Measurements from ENCODE around the gene NR6A1.

The NR6A1 gene

GRCh38 chr9:124558777-124559470 lies 212.2 kb downstream of the NR6A1 start:
- TF ChIP-seq CTCF (IDR thresholded peaks at IDR 0.05; ENCODE audit: control insufficient read depth, insufficient read depth, low read depth, low read length, missing control alignments) = no peak
- DNase-seq (ENCODE audit: low read depth) = no peak
- no peak overlapping the region for H3K4me3 ChIP-seq (ENCODE audit: control insufficient read depth, low read depth, low read length)

- H3K4me3 ChIP-seq (ENCODE audit: control insufficient read depth, low read depth, low read length) = no peak overlapping the region
- DNase-seq (ENCODE audit: low read depth) = no peak
- no peak for TF ChIP-seq CTCF (IDR thresholded peaks at IDR 0.05; ENCODE audit: control insufficient read depth, insufficient read depth, low read depth, low read length, missing control alignments)
Observed at GRCh38 chr9:124557895-124558294, 213.2 kb downstream of the NR6A1 start.

- no peak for DNase-seq (ENCODE audit: low read depth)
- no peak overlapping the region for H3K4me3 ChIP-seq (ENCODE audit: control insufficient read depth, low read depth, low read length)
- TF ChIP-seq CTCF (IDR thresholded peaks at IDR 0.05; ENCODE audit: control insufficient read depth, insufficient read depth, low read depth, low read length, missing control alignments) = no peak
Observed at GRCh38 chr9:124555043-124555442, 216.1 kb downstream of the NR6A1 start.

GRCh38 chr9:124553738-124554137 lies 217.4 kb downstream of the NR6A1 start:
- no peak overlapping the region for H3K4me3 ChIP-seq (ENCODE audit: control insufficient read depth, low read depth, low read length)
- no peak for TF ChIP-seq CTCF (IDR thresholded peaks at IDR 0.05; ENCODE audit: control insufficient read depth, insufficient read depth, low read depth, low read length, missing control alignments)
- DNase-seq (ENCODE audit: low read depth) = peak; percentile 52

DNA sequence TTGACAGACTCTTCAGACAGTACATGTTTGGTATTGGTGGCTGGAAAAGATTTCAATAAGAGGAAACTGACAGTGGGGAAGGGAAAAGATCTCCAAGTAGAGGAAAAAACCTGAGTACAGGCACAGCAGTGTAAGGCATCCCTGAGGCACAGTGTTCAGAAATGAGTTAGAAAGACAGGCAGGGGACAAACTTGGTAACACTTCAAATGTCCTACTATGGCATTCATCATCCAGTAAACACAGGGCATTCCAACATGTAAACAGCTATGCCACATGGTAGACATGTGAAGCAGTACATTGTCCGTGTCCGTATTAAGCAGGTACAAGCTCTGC lies 218.9 kb downstream of the NR6A1 start:
- TF ChIP-seq CTCF (IDR thresholded peaks at IDR 0.05; ENCODE audit: control insufficient read depth, insufficient read depth, low read depth, low read length, missing control alignments) = no peak
- H3K4me3 ChIP-seq (ENCODE audit: control insufficient read depth, low read depth, low read length) = no peak overlapping the region
- DNase-seq (ENCODE audit: low read depth) = no peak

DNA sequence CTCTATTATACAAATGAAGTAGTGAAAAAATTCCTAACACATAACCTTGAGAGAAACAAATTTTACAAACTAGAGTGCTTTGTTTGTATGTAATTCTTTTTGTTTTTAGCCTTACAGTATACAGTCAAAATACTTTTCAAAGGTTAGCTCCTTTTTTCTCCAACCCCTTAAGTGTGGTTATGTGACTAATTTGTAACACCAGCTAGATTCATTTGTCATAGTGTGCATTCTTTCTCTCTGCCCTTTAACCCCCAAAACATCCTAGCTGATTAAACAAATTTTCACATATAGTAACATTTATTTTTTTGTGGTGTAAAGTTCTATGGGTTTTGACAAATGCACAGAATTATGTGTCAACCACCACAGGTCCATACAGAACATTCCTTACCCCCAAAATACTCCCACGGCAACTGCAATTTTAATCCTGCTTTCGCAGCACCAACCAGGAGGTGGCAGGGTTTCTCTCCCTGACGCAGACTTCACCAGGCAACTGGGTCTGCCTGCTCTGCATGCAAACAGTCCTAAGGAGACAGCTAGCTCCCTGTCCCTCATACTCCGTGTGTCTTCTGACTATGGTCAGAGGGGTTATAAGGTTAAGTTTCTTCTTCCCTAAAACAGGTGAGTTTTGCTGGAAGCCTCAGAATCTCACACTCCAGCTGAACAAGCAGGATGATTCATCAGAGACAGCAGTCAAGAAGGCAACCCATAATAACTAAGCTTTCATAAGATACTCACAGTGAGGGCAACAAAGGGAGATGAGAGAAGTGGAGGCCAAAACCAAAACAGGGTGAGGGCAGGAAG lies 219.4 kb downstream of the NR6A1 start:
- H3K4me3 ChIP-seq (ENCODE audit: control insufficient read depth, low read depth, low read length) = no peak overlapping the region
- DNase-seq (ENCODE audit: low read depth) = no peak
- peak; percentile 88 for TF ChIP-seq CTCF (IDR thresholded peaks at IDR 0.05; ENCODE audit: control insufficient read depth, insufficient read depth, low read depth, low read length, missing control alignments)
